22Rv1 (cell line): ENCODE data around the gene WFIKKN1.

Experiments used
- ZFX ChIP-seq: fragments of 450-650 bp; IDR thresholded peaks from 2 replicates; pipeline ENCODE4 v1.6.1; 2017; ENCODE audit warnings: antibody characterized with exemption, borderline replicate concordance
- TF ChIP-seq, protein P1 (sequence below): fragments of 450-650 bp; IDR thresholded peaks from 2 replicates; pipeline ENCODE4 v1.5.1; 2017; ENCODE audit warnings: mild to moderate bottlenecking

DNA sequence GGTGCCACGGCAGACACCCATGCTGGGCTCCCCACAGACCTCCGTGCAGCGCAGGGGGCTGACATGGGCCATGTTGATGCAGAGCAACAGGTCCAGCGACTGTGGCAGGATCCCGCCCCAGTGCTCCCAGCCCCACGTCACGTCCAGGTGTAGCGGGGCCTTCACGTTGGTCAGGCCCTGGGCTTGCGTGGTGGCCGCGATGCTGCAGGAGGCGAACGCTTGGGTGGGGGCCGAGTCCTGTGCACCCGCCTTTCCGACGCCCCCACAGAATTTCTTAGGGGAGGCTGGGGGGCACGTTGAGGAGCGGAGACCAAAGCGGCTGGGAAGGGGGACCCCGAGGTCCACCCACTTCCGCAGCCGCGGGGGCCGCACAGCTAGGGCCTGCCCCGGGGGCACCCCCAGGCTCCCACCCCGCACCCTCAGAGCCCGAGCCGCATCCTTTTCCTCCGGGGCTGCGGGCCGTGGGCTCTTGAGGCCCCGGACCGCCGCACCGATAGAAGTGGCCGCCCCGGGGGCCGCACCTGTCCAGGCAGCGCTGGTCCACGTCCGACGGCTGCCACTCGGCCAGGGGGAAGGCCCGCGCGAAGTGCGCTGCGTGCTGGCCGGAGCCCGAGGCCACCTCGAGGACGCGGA lies 4.9 kb downstream of the WFIKKN1 start:
- TF ChIP-seq, protein P1, sequence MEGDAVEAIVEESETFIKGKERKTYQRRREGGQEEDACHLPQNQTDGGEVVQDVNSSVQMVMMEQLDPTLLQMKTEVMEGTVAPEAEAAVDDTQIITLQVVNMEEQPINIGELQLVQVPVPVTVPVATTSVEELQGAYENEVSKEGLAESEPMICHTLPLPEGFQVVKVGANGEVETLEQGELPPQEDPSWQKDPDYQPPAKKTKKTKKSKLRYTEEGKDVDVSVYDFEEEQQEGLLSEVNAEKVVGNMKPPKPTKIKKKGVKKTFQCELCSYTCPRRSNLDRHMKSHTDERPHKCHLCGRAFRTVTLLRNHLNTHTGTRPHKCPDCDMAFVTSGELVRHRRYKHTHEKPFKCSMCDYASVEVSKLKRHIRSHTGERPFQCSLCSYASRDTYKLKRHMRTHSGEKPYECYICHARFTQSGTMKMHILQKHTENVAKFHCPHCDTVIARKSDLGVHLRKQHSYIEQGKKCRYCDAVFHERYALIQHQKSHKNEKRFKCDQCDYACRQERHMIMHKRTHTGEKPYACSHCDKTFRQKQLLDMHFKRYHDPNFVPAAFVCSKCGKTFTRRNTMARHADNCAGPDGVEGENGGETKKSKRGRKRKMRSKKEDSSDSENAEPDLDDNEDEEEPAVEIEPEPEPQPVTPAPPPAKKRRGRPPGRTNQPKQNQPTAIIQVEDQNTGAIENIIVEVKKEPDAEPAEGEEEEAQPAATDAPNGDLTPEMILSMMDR = no peak
- no peak for TF ChIP-seq ZFX
